Effector memory CD4-positive, alpha-beta T cell (primary cell): ENCODE data around the gene ETNK2.
"Not testable (repeated sequence)": the region's sequence is repeated elsewhere in the genome, so short reads cannot be mapped to it uniquely, and the experiment has no call there.

Experiments
- DNase-seq, 3 donors: peaks; one replicate each; pipeline ENCODE4 v3.0.0-alpha.2; 2020
- H3K27ac ChIP-seq: 2 replicates; pipeline ENCODE4 v1.7.0; 2013; ENCODE audit warnings: mild to moderate bottlenecking, low read length, moderate library complexity; ENCODE audit not compliant: insufficient read depth, poor library complexity, severe bottlenecking
- H3K27me3 ChIP-seq: replicated peaks from 2 replicates; pipeline ENCODE4 v1.7.0; 2013; ENCODE audit warnings: mild to moderate bottlenecking, low read length; ENCODE audit not compliant: insufficient read depth, control insufficient read depth, poor library complexity, severe bottlenecking
- H3K36me3 ChIP-seq: 2 replicates; pipeline ENCODE4 v1.7.0; 2013; ENCODE audit warnings: mild to moderate bottlenecking, low read length, moderate library complexity; ENCODE audit not compliant: control insufficient read depth, insufficient read depth
- H3K4me1 ChIP-seq: 2 replicates; pipeline ENCODE4 v1.7.0; 2013; ENCODE audit warnings: low read length, mild to moderate bottlenecking; ENCODE audit not compliant: control insufficient read depth, insufficient read depth, poor library complexity, severe bottlenecking
- H3K4me3 ChIP-seq: 2 replicates; pipeline ENCODE4 v1.7.0; 2013; ENCODE audit warnings: low read length, low read depth, mild to moderate bottlenecking; ENCODE audit not compliant: insufficient read depth, poor library complexity, severe bottlenecking
- H3K9me3 ChIP-seq: 2 replicates; pipeline ENCODE4 v1.7.0; 2013; ENCODE audit warnings: mild to moderate bottlenecking, low read length, moderate library complexity; ENCODE audit not compliant: control insufficient read depth

Gene ETNK2

DNA sequence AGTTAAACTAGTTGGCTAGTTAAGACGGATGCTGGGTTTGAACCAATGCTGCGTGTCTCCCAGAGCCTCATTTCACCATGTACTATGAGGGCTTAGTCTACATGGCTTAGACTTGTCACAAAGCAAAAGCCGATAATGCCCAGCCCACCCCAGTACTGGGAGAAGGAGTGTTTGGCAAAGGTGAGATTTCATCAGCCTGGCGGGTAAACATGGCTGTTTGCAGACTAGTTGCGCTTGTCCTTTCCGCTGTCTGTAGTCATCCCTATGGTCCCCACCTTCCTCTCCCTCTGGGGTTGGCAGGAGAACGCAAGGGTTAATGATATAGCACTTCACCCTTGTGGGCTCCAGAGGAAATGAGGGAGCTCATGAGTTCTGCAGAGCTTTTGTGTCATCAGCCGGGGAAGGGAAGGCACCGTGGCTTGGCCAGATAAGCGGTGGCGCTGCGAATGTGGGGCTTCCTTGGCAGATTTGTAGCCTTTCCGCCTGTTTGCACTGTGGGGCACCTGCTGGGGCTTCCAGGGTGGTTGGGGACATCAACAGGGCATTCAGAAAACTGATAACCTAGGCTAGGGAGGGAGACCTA, 49.7 kb downstream of the ETNK2 start:
- no peaks in the 10 kb centered on the region for H3K27me3 ChIP-seq
- DNase-seq: no peak
- H3K27ac ChIP-seq: no peak overlapping the region
- H3K36me3 ChIP-seq: no peaks in the 10 kb centered on the region
- H3K4me3 ChIP-seq: no peak overlapping the region
- no peaks in the 10 kb centered on the region for H3K9me3 ChIP-seq
- H3K4me1 ChIP-seq: peaks cover 29% of the 10 kb centered on the region

DNA sequence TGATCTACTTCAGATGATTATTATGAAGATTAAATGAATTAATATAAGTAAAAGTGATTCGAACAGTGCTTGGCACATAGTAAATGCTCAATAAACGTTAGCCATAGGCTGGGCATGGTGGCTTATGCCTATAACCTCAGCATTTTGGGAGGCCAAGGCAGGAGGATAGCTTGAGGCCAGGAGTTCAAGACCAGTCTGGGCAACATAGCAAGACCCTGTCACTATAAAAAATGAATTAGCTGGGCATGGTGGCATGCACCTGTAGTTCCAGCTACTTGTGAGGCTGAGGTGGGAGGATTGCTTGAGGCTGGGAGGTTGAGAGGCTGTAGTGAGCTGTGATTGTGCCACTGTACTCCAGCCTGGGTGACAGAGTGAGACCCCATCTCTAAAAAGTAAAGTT, 52.1 kb downstream of the ETNK2 start:
- H3K27ac ChIP-seq, H3K27me3 ChIP-seq, H3K9me3 ChIP-seq, H3K36me3 ChIP-seq, DNase-seq, H3K4me3 ChIP-seq: not testable (repeated sequence)
- H3K4me1 ChIP-seq: peaks cover 24% of the 10 kb centered on the region

DNA sequence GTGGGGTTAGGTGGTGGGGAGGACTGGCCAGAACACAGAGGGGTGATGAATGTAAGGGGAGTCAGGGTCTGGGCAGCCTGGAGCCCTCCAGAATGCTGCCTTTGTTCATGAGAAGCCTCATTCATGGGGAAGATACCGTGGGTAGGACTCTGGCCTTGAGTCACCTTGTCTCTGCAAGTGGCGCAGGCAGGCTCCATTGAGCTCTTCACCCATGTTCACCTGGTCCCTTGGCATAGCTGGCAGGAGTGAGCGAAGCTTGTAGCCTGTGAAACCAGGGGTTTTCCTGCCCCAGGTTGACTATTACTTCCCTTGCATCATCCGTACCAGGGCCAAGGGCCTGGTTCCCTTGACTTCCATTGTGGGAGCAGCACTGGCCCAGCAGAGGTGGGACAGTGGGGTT, 53.2 kb downstream of the ETNK2 start:
- Histone ChIP-seq H3K27ac (no peak overlapping the region), H3K36me3 (no peaks in the 10 kb centered on the region), H3K4me1 (peaks cover 13% of the 10 kb centered on the region), H3K27me3 (no peaks in the 10 kb centered on the region), H3K4me3 (no peak overlapping the region), H3K9me3 (no peaks in the 10 kb centered on the region)
- DNase-seq: no peak

DNA sequence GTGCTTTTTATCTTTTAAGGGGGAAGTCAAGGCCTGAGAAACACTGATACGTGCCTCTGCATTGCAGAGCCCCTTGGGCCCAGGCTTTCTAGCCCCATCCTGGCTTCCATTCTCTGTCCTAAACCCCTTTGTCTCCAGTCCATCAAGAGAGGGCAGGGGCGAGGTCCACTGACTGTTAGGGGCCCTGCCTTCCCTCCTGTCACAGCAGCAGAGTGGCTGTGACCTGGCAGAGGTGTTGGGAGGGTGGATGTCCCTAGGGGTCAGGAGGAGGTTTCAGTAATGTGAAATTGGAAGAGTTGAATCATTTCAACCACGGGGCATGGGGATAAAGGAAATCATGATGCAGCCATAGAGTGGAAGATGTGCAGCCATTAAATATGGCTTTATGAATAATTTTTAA, 54.9 kb downstream of the ETNK2 start:
- Histone ChIP-seq H3K4me3 (no peak overlapping the region), H3K36me3 (no peaks in the 10 kb centered on the region), H3K27me3 (no peaks in the 10 kb centered on the region), H3K9me3 (no peaks in the 10 kb centered on the region), H3K4me1 (peaks cover 4% of the 10 kb centered on the region), H3K27ac (no peak overlapping the region)
- no peak for DNase-seq

DNA sequence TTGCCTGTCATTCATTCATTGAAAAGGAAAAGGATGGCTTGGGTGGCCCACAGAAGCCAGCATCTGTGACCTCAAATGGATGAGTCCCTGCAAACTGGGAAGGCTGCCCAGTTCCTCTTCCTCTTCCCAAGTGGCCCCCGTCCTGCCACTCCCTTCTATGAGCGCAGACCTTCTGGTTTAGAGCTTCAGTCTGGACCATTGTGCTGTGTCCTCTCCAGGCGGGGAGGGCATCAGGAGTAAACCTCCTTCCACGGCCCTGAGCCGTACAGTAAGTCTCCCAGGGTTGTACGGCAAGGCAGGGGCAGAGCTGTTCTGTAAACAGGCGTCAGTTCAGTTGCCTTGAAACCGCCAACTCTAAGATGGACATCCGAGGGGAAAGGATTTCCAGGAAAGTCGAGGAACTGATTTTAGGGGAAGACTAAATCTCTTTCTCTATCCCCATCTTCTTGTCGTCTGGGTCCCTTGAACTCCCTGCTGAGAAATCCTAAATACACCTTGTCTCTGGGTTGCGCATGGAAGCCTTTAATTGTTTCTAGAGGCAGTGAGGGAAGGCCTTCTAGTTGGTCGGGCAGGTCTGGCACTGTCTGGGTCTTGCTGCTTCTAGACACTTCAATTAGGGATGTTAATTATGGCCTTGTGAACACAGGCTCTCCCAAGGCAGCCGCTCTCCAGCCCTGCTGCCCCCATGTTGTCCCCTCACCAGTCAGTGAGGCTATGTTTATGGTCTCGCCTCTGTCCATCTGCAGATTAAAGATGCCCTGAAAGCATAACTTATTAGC, 56.8 kb downstream of the ETNK2 start:
- DNase-seq: no peak
- Histone ChIP-seq H3K4me3 (no peak overlapping the region), H3K36me3 (no peaks in the 10 kb centered on the region), H3K4me1 (no peaks in the 10 kb centered on the region), H3K9me3 (no peaks in the 10 kb centered on the region), H3K27ac (no peak overlapping the region), H3K27me3 (no peaks in the 10 kb centered on the region)

DNA sequence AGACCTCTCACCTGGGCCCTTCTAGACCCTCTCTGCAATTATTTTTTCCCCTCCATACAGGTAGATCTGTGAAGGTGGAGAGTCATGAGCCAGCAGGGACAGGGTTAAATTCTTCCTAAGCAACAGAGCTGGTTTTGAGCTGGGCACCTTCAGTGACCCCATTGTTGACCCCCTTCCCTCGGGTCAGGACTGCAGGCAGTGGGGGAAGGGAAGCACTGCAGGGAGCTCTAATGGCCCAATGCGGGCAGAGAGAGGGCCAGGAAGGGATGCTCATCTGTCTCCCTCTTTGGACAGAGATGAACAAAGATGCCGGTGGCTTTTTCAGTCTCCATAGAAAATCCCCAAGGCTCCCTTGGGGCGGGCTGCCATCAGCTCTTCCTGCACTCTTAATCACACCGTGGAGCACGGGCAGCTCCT, 57.5 kb downstream of the ETNK2 start:
- Histone ChIP-seq H3K36me3 (no peaks in the 10 kb centered on the region), H3K9me3 (no peaks in the 10 kb centered on the region), H3K4me3 (no peak overlapping the region), H3K27me3 (no peaks in the 10 kb centered on the region), H3K27ac (no peak overlapping the region), H3K4me1 (no peaks in the 10 kb centered on the region)
- DNase-seq: no peak

DNA sequence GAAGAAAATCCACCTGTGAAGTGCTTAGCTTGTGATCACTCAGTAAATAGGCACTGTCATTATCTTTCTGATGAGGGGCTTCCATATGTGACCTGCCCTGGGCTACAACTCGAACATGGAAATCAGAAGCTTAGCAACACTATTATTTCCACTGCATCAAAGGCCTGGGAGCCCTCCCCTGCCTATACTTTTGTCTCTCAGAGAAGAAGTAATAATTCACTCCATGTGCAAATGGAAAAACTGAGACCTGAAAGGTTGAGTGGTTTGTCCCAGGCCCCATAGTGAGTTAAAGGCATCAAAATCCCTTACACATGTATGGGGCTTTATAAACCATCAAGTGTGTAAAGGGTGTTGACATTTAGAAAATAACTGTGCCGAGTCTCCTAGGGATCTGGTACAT, 58.1 kb downstream of the ETNK2 start:
- no peaks in the 10 kb centered on the region for H3K9me3 ChIP-seq
- H3K36me3 ChIP-seq: no peaks in the 10 kb centered on the region
- no peak overlapping the region for H3K4me3 ChIP-seq
- no peak for DNase-seq
- H3K27ac ChIP-seq: no peak overlapping the region
- H3K27me3 ChIP-seq: no peaks in the 10 kb centered on the region
- no peaks in the 10 kb centered on the region for H3K4me1 ChIP-seq

DNA sequence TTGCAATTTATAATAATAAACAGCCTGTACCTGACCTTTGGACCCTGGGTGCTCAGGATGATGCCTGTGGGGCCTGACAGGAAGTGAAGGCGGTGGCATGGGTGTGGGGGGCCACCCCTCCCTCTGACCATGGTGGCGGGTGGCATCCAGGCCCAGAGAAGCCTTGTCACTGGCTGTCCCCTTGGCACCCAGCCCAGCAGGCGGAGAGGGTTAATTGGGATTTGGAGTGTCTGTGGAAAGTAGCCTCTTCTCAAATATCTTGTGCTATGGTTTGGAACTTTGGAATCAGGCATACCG, 58.5 kb downstream of the ETNK2 start:
- H3K27me3 ChIP-seq: no peaks in the 10 kb centered on the region
- DNase-seq: no peak
- H3K27ac ChIP-seq: no peak overlapping the region
- no peaks in the 10 kb centered on the region for H3K9me3 ChIP-seq
- H3K36me3 ChIP-seq: no peaks in the 10 kb centered on the region
- H3K4me1 ChIP-seq: no peaks in the 10 kb centered on the region
- H3K4me3 ChIP-seq: no peak overlapping the region

DNA sequence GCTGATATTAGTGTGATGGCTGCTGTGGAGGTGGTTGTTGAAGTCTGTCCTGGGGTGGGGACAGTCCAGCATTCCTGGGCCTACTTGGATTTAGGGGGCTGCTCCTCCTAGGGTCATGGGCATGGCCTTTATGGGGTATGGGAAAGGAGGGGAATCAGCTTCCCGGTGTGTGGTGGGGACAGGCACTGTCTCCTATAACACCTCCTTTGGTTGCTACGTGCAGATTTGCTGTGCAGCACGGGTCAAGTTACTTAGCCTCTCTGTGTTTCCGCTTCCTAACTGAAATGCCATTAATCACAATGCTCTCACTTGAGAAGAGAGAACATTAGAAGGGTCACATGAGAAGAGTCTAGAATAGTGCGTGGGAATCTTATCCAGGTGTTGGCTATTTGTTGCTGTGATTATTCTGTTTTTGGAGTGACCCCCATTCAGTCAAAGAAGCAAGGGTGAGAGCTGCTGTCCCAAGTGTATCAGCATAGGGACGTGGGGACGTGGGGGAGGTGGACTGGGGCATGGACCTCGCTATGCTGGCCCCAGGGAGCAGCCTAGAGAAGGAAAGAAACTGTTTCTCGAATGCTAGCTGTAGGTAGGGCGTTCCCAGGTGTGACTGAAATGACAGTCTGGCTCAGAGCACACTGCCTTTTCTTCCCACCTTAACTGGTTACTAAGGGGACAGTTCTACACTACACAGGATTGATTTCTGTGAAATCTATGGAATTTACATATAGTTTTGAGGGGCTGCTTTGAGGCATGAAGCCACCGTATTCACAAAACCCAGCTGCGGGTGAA, 59.0 kb downstream of the ETNK2 start:
- H3K27ac ChIP-seq: no peak overlapping the region
- H3K9me3 ChIP-seq: no peaks in the 10 kb centered on the region
- no peaks in the 10 kb centered on the region for H3K36me3 ChIP-seq
- no peaks in the 10 kb centered on the region for H3K4me1 ChIP-seq
- no peaks in the 10 kb centered on the region for H3K27me3 ChIP-seq
- no peak overlapping the region for H3K4me3 ChIP-seq
- no peak for DNase-seq

DNA sequence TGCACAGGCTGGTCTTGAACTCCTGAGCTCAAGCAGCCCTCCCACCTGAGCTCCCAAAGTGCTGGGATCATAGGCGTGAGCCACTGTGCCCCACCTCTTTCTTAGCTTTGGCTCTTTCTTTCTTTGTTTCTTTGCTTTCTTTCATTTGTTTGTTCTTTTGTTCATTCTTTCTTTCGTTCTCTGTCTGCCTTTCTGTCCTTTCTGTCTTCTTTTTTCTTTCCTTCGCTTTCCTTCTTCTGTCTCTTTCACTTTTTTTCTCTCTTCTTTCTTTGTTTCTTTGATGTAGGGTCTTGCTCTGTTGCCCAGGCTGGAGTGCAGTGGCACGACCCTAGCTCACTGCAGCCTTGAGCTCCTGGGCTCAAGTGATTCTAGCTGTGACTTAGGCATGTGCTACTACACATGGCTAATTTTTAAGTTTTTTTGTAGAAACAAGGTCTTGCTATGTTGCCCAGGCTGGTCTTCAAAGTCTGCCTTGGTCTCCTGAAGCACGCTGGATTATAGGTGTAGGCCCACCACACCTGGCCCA, 60.0 kb downstream of the ETNK2 start:
- Histone ChIP-seq H3K36me3 (no peaks in the 10 kb centered on the region), H3K27me3 (no peaks in the 10 kb centered on the region), H3K9me3 (no peaks in the 10 kb centered on the region), H3K27ac (no peak overlapping the region), H3K4me1 (no peaks in the 10 kb centered on the region), H3K4me3 (no peak overlapping the region)
- DNase-seq: no peak
